Uterus (tissue), 2 donors: ENCODE results near the gene PRR9.

Experiments used
- CTCF ChIP-seq, 4 experiments: fragments of 200-600 bp in 2 of 4; fragments of 450-650 bp in 2 of 4; sonication (generic) in 2 of 4; IDR thresholded peaks; one replicate each; pipeline ENCODE4 v1.5.1; 2016 to 2019; ENCODE audit warnings: antibody characterized with exemption in 4 of 4, mild to moderate bottlenecking in 2 of 4, moderate library complexity in 1 of 4
- POLR2A ChIP-seq, 2 donors: fragments of 450-650 bp; IDR thresholded peaks; one replicate each; pipeline ENCODE4 v1.6.1; 2016; ENCODE audit warnings: antibody characterized with exemption in 2 of 2, mild to moderate bottlenecking in 1 of 2, moderate library complexity in 1 of 2

- no peak for TF ChIP-seq CTCF (IDR thresholded peaks at IDR 0.05)
- TF ChIP-seq POLR2A (IDR thresholded peaks at IDR 0.05): no peak
Observed at GRCh38 chr1:153178922-153179321, 38.5 kb upstream of the PRR9 start.
